Measurements from ENCODE around the gene CDH13.

Gene CDH13

DNA sequence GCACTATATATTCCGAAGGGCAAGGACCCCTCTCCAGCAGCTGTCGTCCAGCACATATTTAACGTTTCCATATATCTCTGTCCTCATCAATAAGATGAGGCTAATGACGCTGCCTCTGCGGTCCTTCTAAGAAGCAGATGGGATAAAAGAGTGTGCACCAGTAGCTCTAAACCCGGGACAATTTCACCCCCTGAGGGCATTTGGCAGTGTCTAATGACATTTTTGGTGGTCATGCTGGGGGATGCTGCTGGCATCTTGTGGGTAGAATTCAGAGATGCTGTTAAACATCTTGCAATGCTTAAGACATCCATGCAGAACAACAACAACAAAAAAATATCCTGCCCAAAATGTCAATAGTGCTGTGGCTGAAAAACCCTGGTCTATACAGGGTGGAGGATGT, 372.9 kb downstream of the CDH13 start:
- H3K27me3 ChIP-seq (ENCODE audit: low read depth, low read length): no peaks in the 10 kb centered on the region
- H2AFZ ChIP-seq (ENCODE audit: low read depth, low read length): no peak overlapping the region
- no peak overlapping the region for H3K4me3 ChIP-seq (ENCODE audit: low read length)
- no peaks in the 10 kb centered on the region for H3K36me3 ChIP-seq (replicated peaks; ENCODE audit: low read depth, low read length)
- no peak for TF ChIP-seq EZH2phosphoT487 (IDR thresholded peaks at IDR 0.05; ENCODE audit: low read depth)
- TF ChIP-seq, protein P1, sequence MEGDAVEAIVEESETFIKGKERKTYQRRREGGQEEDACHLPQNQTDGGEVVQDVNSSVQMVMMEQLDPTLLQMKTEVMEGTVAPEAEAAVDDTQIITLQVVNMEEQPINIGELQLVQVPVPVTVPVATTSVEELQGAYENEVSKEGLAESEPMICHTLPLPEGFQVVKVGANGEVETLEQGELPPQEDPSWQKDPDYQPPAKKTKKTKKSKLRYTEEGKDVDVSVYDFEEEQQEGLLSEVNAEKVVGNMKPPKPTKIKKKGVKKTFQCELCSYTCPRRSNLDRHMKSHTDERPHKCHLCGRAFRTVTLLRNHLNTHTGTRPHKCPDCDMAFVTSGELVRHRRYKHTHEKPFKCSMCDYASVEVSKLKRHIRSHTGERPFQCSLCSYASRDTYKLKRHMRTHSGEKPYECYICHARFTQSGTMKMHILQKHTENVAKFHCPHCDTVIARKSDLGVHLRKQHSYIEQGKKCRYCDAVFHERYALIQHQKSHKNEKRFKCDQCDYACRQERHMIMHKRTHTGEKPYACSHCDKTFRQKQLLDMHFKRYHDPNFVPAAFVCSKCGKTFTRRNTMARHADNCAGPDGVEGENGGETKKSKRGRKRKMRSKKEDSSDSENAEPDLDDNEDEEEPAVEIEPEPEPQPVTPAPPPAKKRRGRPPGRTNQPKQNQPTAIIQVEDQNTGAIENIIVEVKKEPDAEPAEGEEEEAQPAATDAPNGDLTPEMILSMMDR (IDR thresholded peaks at IDR 0.05; ENCODE audit: low read depth, low read length): no peak
- no peaks in the 10 kb centered on the region for H4K20me1 ChIP-seq (ENCODE audit: insufficient read depth, low read length)
- no peak overlapping the region for H3K27ac ChIP-seq (ENCODE audit: low read length)
- no peaks in the 10 kb centered on the region for H3K9me3 ChIP-seq (ENCODE audit: insufficient read depth, low read length)
- H3K9ac ChIP-seq (ENCODE audit: low read length): no peak overlapping the region
- no peaks in the 10 kb centered on the region for H3K4me1 ChIP-seq (ENCODE audit: low read length)
- no peak overlapping the region for H3K4me2 ChIP-seq (ENCODE audit: low read length)
- H3K79me2 ChIP-seq (ENCODE audit: low read length): no peaks in the 10 kb centered on the region

DNA sequence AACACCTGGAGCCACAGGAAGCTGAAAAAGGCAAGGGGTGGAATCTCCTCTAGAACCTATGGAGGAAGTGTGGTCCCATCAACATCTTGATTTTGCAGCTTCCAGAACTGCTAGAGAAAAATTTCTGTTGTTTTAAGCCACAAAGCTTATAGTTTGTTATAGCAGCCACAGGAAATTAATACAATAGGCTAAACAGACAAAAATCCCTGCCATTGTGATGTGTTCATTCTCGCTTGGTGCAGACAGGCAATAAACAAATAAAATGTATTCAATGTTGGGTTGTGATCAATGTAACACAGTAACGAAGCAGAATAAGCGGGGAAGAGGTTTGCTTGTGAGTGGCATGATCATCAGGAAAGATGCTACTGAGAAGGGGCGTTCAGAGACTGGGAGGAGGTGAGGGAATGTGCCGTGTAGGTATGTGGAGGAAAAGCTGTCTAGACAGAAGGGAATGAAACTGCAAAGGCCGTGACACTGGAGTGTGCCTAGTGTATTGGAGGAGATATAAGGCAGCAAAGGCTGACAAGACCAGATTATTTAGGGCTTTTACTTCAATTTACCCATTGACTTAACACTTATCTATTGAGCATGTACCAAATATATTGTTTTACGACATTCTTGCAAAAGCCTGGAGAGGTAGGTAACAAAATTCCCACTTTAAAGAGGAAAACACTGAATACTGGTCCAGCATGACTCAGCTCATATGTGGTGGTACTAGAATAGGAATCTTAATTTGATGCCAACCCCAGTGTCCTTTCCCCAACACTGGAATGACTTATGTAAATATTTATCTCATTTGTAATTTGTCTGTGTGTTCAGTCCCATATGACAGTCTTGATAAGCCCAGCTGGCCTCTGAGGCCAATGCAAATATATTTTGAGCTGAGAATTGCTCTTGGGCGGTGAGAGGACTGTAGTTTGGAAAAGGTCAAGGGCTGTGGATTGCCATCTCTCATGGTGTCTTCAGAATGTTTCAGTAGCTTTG, 375.9 kb downstream of the CDH13 start:
- Histone ChIP-seq H4K20me1 (ENCODE audit: insufficient read depth, low read length) (no peaks in the 10 kb centered on the region), H3K4me2 (ENCODE audit: low read length) (no peak overlapping the region), H3K79me2 (ENCODE audit: low read length) (no peaks in the 10 kb centered on the region), H3K4me3 (ENCODE audit: low read length) (no peak overlapping the region), H2AFZ (ENCODE audit: low read depth, low read length) (no peak overlapping the region), H3K27me3 (ENCODE audit: low read depth, low read length) (no peaks in the 10 kb centered on the region), H3K36me3 (replicated peaks; ENCODE audit: low read depth, low read length) (no peaks in the 10 kb centered on the region), H3K27ac (ENCODE audit: low read length) (no peak overlapping the region), H3K4me1 (ENCODE audit: low read length) (no peaks in the 10 kb centered on the region), H3K9ac (ENCODE audit: low read length) (no peak overlapping the region), H3K9me3 (ENCODE audit: insufficient read depth, low read length) (no peaks in the 10 kb centered on the region)
- TF ChIP-seq, protein P1 (IDR thresholded peaks at IDR 0.05; ENCODE audit: low read depth, low read length): no peak
- TF ChIP-seq EZH2phosphoT487 (IDR thresholded peaks at IDR 0.05; ENCODE audit: low read depth): no peak

DNA sequence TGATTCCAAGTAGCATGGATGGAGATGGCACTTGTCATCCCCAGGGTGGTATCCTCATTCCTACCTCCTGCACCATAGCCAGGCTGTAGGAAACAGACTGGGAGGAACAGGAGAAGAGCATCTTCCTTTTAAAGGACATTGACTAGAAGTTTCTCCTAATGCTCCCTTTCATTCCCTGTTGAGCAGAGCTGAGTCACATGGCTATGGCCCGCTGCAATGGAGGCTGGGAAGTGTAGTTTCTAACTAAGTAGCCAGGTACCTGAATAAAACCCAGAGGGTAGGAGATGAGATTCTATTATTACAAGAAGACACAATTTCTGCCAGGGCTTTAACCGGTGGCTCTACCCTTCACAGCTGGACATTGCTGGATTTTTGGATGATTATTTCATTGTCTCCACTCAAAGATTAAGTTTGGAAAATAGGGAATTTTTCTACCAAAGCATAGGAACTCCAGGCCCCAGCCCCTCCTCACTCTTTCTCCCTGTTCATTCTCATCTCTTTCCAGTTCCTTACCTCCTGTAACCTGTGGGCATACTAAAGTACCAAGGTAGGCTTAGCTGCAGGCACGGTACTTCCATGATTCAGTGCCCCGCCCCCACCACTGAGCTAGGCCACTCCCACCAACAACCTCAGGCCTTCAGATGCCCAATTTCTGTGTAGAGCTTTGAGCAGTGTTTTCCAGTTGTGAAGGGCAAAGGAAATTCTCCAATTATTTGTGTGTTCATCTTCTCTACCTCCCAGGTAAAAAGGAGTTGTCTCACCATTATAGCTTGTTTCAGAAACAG, 378.3 kb downstream of the CDH13 start:
- Histone ChIP-seq H2AFZ (ENCODE audit: low read depth, low read length) (no peak overlapping the region), H3K27me3 (ENCODE audit: low read depth, low read length) (no peaks in the 10 kb centered on the region), H3K9me3 (ENCODE audit: insufficient read depth, low read length) (no peaks in the 10 kb centered on the region), H4K20me1 (ENCODE audit: insufficient read depth, low read length) (no peaks in the 10 kb centered on the region), H3K36me3 (replicated peaks; ENCODE audit: low read depth, low read length) (no peaks in the 10 kb centered on the region), H3K4me3 (ENCODE audit: low read length) (no peak overlapping the region), H3K79me2 (ENCODE audit: low read length) (no peaks in the 10 kb centered on the region), H3K27ac (ENCODE audit: low read length) (no peak overlapping the region), H3K4me2 (ENCODE audit: low read length) (no peak overlapping the region), H3K9ac (ENCODE audit: low read length) (no peak overlapping the region), H3K4me1 (ENCODE audit: low read length) (no peaks in the 10 kb centered on the region)
- no peak for TF ChIP-seq EZH2phosphoT487 (IDR thresholded peaks at IDR 0.05; ENCODE audit: low read depth)
- TF ChIP-seq, protein P1 (IDR thresholded peaks at IDR 0.05; ENCODE audit: low read depth, low read length): no peak

DNA sequence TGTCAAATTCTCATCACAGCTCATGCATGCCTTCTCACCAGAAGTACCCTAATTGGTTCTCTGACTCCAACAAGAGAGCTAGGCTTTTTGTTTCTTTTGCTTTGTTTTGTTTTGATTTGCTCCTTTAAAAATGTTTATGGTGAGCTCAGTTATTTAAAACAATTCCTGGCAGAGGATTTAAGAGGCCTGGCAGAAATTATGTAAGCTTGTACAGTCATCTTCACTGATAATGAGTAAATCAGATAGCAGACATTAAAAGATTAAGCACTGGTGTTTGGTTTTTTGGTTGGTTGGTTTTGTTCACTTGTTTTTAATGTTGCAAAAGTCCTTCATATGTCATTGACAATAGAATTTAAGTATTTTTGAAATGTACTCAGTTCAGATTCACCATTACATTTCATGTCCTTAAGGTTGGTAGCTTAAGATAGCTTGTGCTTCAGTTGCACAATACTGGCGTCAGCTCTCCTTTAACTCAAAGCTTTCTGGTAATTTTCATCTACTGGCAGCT, 378.9 kb downstream of the CDH13 start:
- Histone ChIP-seq H3K9ac (ENCODE audit: low read length) (no peak overlapping the region), H3K4me1 (ENCODE audit: low read length) (no peaks in the 10 kb centered on the region), H3K79me2 (ENCODE audit: low read length) (no peaks in the 10 kb centered on the region), H3K36me3 (replicated peaks; ENCODE audit: low read depth, low read length) (no peaks in the 10 kb centered on the region), H2AFZ (ENCODE audit: low read depth, low read length) (no peak overlapping the region), H3K27me3 (ENCODE audit: low read depth, low read length) (no peaks in the 10 kb centered on the region), H3K9me3 (ENCODE audit: insufficient read depth, low read length) (no peaks in the 10 kb centered on the region), H3K4me3 (ENCODE audit: low read length) (no peak overlapping the region), H4K20me1 (ENCODE audit: insufficient read depth, low read length) (no peaks in the 10 kb centered on the region), H3K4me2 (ENCODE audit: low read length) (no peak overlapping the region), H3K27ac (ENCODE audit: low read length) (no peak overlapping the region)
- TF ChIP-seq, protein P1 (IDR thresholded peaks at IDR 0.05; ENCODE audit: low read depth, low read length): no peak
- TF ChIP-seq EZH2phosphoT487 (IDR thresholded peaks at IDR 0.05; ENCODE audit: low read depth): no peak

Data from OCI-LY3 (cell line).